ENCODE data around the gene RNF31.

- TF ChIP-seq POLR2A (IDR thresholded peaks at IDR 0.05) (no peak), CTCF (IDR thresholded peaks at IDR 0.05) (no peak)
Measured at GRCh38 chr14:24106672-24107271, 40.5 kb upstream of the RNF31 start.
